ENCODE data around the gene SYTL2. TPM values are rescaled to one million over a fixed set of nuclear protein-coding genes. Genes with fewer than 3 reads are reported as not detected.

SYTL2 gene
- total RNA-seq, 6 experiments from 2014 or later: 23.2 to 39.5 (median 27.4) TPM

- Mint-ChIP-seq H3K27me3 (ENCODE audit: insufficient read depth) (no peaks in the 10 kb centered on the region; the same call in 1 of the 2 replicates), H3K9me3 (no peaks in the 10 kb centered on the region), H3K27ac (no peak overlapping the region), H3K4me1 (ENCODE audit: low read depth) (peaks cover 38% of the 10 kb centered on the region), H3K36me3 (ENCODE audit: low read depth) (peaks cover 10% of the 10 kb centered on the region), H3K4me3 (no peak overlapping the region; the same call in 1 of the 2 replicates)
- DNase-seq: no peak
- TF ChIP-seq, protein P1, sequence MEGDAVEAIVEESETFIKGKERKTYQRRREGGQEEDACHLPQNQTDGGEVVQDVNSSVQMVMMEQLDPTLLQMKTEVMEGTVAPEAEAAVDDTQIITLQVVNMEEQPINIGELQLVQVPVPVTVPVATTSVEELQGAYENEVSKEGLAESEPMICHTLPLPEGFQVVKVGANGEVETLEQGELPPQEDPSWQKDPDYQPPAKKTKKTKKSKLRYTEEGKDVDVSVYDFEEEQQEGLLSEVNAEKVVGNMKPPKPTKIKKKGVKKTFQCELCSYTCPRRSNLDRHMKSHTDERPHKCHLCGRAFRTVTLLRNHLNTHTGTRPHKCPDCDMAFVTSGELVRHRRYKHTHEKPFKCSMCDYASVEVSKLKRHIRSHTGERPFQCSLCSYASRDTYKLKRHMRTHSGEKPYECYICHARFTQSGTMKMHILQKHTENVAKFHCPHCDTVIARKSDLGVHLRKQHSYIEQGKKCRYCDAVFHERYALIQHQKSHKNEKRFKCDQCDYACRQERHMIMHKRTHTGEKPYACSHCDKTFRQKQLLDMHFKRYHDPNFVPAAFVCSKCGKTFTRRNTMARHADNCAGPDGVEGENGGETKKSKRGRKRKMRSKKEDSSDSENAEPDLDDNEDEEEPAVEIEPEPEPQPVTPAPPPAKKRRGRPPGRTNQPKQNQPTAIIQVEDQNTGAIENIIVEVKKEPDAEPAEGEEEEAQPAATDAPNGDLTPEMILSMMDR (IDR thresholded peaks at IDR 0.05): no peak
These were observed 59.2 kb downstream of the SYTL2 start for GRCh38 chr11:85751724-85752123.

DNA sequence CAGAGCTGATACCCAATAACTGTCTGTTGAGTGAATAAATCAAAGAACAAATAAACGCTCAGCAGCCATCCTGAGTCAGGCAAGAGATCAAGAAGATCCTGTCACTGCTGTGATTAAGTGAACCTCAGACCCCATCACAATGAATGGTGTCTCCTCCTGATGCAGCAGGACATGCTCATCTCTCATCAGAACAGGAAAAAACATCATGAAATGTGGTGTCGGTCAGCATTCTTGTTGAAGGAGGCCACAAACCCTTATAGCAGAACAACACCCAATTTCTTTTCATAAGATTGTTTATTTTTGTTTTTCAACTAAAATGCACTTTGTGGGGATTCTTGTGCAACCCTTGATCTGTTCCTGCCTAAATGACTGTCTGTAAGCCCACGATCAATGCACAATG is 60.3 kb downstream of the SYTL2 start:
- TF ChIP-seq, protein P1 (IDR thresholded peaks at IDR 0.05): no peak
- Mint-ChIP-seq H3K4me3 (no peak overlapping the region), H3K4me1 (ENCODE audit: low read depth) (peaks cover 38% of the 10 kb centered on the region), H3K27ac (no peak overlapping the region), H3K36me3 (ENCODE audit: low read depth) (peaks cover 11% of the 10 kb centered on the region), H3K27me3 (ENCODE audit: insufficient read depth) (no peaks in the 10 kb centered on the region; the same call in 1 of the 2 replicates), H3K9me3 (no peaks in the 10 kb centered on the region)
- no peak for DNase-seq

DNA sequence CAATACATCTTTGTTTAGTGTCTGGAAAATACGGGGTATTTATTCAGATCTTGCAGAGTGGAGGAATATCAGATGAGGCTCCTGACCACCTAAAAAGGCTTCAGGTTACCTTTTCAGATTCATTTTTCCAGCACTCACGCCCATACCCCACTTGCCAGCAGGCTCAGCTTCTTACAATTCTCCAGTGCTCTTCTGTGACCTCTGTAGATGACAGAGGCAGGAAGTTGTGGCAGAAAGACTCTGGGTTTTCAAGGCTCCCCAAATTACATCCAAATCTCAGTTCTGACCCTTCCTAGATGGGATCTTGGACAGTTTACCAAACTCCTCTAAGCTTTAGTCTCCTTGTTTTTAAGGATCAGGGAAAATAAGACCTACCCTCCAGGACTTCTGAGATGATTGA is 61.1 kb downstream of the SYTL2 start:
- no peak overlapping the region for H3K27ac Mint-ChIP-seq
- H3K36me3 Mint-ChIP-seq (ENCODE audit: low read depth): peaks cover 17% of the 10 kb centered on the region
- peaks cover 38% of the 10 kb centered on the region for H3K4me1 Mint-ChIP-seq (ENCODE audit: low read depth)
- no peak overlapping the region for H3K4me3 Mint-ChIP-seq
- H3K27me3 Mint-ChIP-seq (ENCODE audit: insufficient read depth): no peaks in the 10 kb centered on the region; the same call in 1 of the 2 replicates
- no peaks in the 10 kb centered on the region for H3K9me3 Mint-ChIP-seq
- TF ChIP-seq, protein P1 (IDR thresholded peaks at IDR 0.05): no peak
- no peak for DNase-seq

- TF ChIP-seq, protein P1 (IDR thresholded peaks at IDR 0.05): no peak
- no peaks in the 10 kb centered on the region; the same call in 1 of the 2 replicates for H3K27me3 Mint-ChIP-seq (ENCODE audit: insufficient read depth)
- no peak for DNase-seq
- no peaks in the 10 kb centered on the region for H3K9me3 Mint-ChIP-seq
- no peak overlapping the region for H3K27ac Mint-ChIP-seq
- no peak overlapping the region for H3K4me3 Mint-ChIP-seq
- peaks cover 17% of the 10 kb centered on the region for H3K36me3 Mint-ChIP-seq (ENCODE audit: low read depth)
- H3K4me1 Mint-ChIP-seq (ENCODE audit: low read depth): peaks cover 38% of the 10 kb centered on the region
These were observed 61.6 kb downstream of the SYTL2 start for GRCh38 chr11:85749287-85749834.

GRCh38 chr11:85748455-85748891 is 62.5 kb downstream of the SYTL2 start:
- H3K36me3 Mint-ChIP-seq (ENCODE audit: low read depth): peaks cover 17% of the 10 kb centered on the region
- H3K27me3 Mint-ChIP-seq (ENCODE audit: insufficient read depth): no peaks in the 10 kb centered on the region; the same call in 1 of the 2 replicates
- no peak overlapping the region for H3K4me3 Mint-ChIP-seq
- H3K4me1 Mint-ChIP-seq (ENCODE audit: low read depth): peaks cover 38% of the 10 kb centered on the region
- no peak for DNase-seq
- TF ChIP-seq, protein P1 (IDR thresholded peaks at IDR 0.05): no peak
- H3K27ac Mint-ChIP-seq: no peak overlapping the region
- no peaks in the 10 kb centered on the region for H3K9me3 Mint-ChIP-seq
